Hepatocyte (in vitro differentiated cells): ENCODE data around the gene HIVEP1. TPM values are rescaled to one million over a fixed set of nuclear protein-coding genes. Genes with fewer than 3 reads are reported as not detected.

ENCODE experiments used
- DNase-seq: peaks from one replicate; pipeline ENCODE4 v3.0.0-alpha.2; 2016; ENCODE audit warnings: low spot score
- H2AFZ ChIP-seq: fragments of 200-600 bp; sonication (generic); 2 replicates; pipeline ENCODE4 v1.6.0; 2016; ENCODE audit warnings: antibody characterized with exemption, mild to moderate bottlenecking
- H3K27ac ChIP-seq: fragments of 200-600 bp; sonication (generic); 2 replicates; pipeline ENCODE4 v1.5.1; 2016; ENCODE audit warnings: mild to moderate bottlenecking
- H3K27me3 ChIP-seq: fragments of 200-600 bp; sonication (generic); 2 replicates; pipeline ENCODE4 v1.6.1; 2016
- H3K36me3 ChIP-seq: fragments of 200-600 bp; sonication (generic); replicated peaks from 2 replicates; pipeline ENCODE4 v1.5.1; 2016; ENCODE audit warnings: low read depth; ENCODE audit not compliant: insufficient read depth
- H3K4me1 ChIP-seq: fragments of 200-600 bp; sonication (generic); 2 replicates; pipeline ENCODE4 v1.5.1; 2016; ENCODE audit warnings: mild to moderate bottlenecking, moderate library complexity; ENCODE audit not compliant: insufficient read depth
- H3K4me2 ChIP-seq: fragments of 200-600 bp; sonication (generic); 2 replicates; pipeline ENCODE4 v1.6.0; 2016
- H3K4me3 ChIP-seq: fragments of 200-600 bp; sonication (generic); 2 replicates; pipeline ENCODE4 v1.5.1; 2016; ENCODE audit warnings: mild to moderate bottlenecking
- H3K79me2 ChIP-seq: fragments of 200-600 bp; sonication (generic); 2 replicates; pipeline ENCODE4 v1.6.0; 2017; ENCODE audit warnings: mild to moderate bottlenecking
- H3K9me2 ChIP-seq: fragments of 200-600 bp; sonication (generic); replicated peaks from 2 replicates; pipeline ENCODE4 v1.6.0; 2017; ENCODE audit warnings: mild to moderate bottlenecking; ENCODE audit not compliant: insufficient read depth
- H3K9me3 ChIP-seq: fragments of 200-600 bp; sonication (generic); 2 replicates; pipeline ENCODE4 v1.5.1; 2016; ENCODE audit warnings: low read depth, mild to moderate bottlenecking
- H4K20me1 ChIP-seq: fragments of 200-600 bp; sonication (generic); 2 replicates; pipeline ENCODE4 v1.6.0; 2016; ENCODE audit warnings: mild to moderate bottlenecking; ENCODE audit not compliant: insufficient read depth, poor library complexity, severe bottlenecking
- CTCF ChIP-seq: fragments of 200-600 bp; sonication (generic); IDR thresholded peaks from 2 replicates; pipeline ENCODE4 v1.5.1; 2016; ENCODE audit warnings: antibody characterized with exemption, mild to moderate bottlenecking; ENCODE audit not compliant: poor library complexity
- EZH2 ChIP-seq: fragments of 200-600 bp; sonication (generic); IDR thresholded peaks from 2 replicates; pipeline ENCODE4 v1.6.1; 2016; ENCODE audit warnings: antibody characterized with exemption, mild to moderate bottlenecking, borderline replicate concordance
- EZH2phosphoT487 ChIP-seq: fragments of 200-600 bp; sonication (generic); IDR thresholded peaks from one replicate; pipeline ENCODE4 v1.6.1; 2018; ENCODE audit warnings: antibody characterized with exemption, mild to moderate bottlenecking, low read depth, moderate library complexity; ENCODE audit not compliant: unreplicated experiment, severe bottlenecking
- WGBS: methylation state at CpG from one replicate; pipeline ENCODE4 v1.1.6; 2016; ENCODE audit warnings: low lambda C conversion rate; ENCODE audit errors: missing lambda C conversion rate; 5-methylcytosine and 5-hydroxymethylcytosine counted together
- polyA plus RNA-seq: library from polyadenylated mRNA; unstranded; fragments of >200 nt; fragmentation: Nextera tagmentation; extraction: Ambion mirVana; gene quantifications from 2 replicates; pipeline ENCODE4 v1.2.1, GENCODE V29; 2016
- total RNA-seq: library from RNA; depleted of rRNA; stranded (reverse); fragments of >200 nt; gene quantifications from 2 replicates; pipeline ENCODE4 v1.2.3, GENCODE V29; 2014

The HIVEP1 gene
- total and polyA plus RNA-seq, 2 experiments from 2014 or later, result 8.7 to 33.7 TPM

GRCh38 chr6:12092762-12093161 is 80.7 kb downstream of the HIVEP1 start:
- Histone ChIP-seq H3K4me3 (no peak overlapping the region), H3K4me2 (no peak overlapping the region), H3K9me3 (no peaks in the 10 kb centered on the region), H2AFZ (no peak overlapping the region), H3K4me1 (no peaks in the 10 kb centered on the region), H3K36me3 (no peaks in the 10 kb centered on the region), H3K79me2 (peaks cover 6% of the 10 kb centered on the region), H4K20me1 (no peaks in the 10 kb centered on the region), H3K27ac (no peak overlapping the region), H3K27me3 (no peaks in the 10 kb centered on the region), H3K9me2 (no peaks in the 10 kb centered on the region)
- no peak for DNase-seq
- WGBS, result 100% methylated on average over 5 of the region's 5 CpGs
- TF ChIP-seq EZH2, result no peak
- no peak for TF ChIP-seq CTCF
- no peak for TF ChIP-seq EZH2phosphoT487

- no peaks in the 10 kb centered on the region for H3K9me2 ChIP-seq
- no peak overlapping the region for H3K4me3 ChIP-seq
- no peak overlapping the region for H3K4me2 ChIP-seq
- H3K4me1 ChIP-seq, result no peaks in the 10 kb centered on the region
- no peaks in the 10 kb centered on the region for H3K27me3 ChIP-seq
- no peaks in the 10 kb centered on the region for H3K36me3 ChIP-seq
- no peaks in the 10 kb centered on the region for H3K9me3 ChIP-seq
- no peak overlapping the region for H2AFZ ChIP-seq
- WGBS, result 91% methylated on average over 1 of the region's 1 CpG
- no peaks in the 10 kb centered on the region for H3K79me2 ChIP-seq
- no peak overlapping the region for H3K27ac ChIP-seq
- no peaks in the 10 kb centered on the region for H4K20me1 ChIP-seq
- no peak for TF ChIP-seq EZH2phosphoT487
- TF ChIP-seq EZH2, result no peak
- TF ChIP-seq CTCF, result no peak
- no peak for DNase-seq
Observed at GRCh38 chr6:12094689-12095088, 82.6 kb downstream of the HIVEP1 start.

- Histone ChIP-seq H3K4me1 (no peaks in the 10 kb centered on the region), H3K9me3 (no peaks in the 10 kb centered on the region), H3K9me2 (no peaks in the 10 kb centered on the region), H2AFZ (no peak overlapping the region), H4K20me1 (no peaks in the 10 kb centered on the region), H3K4me2 (no peak overlapping the region), H3K79me2 (no peaks in the 10 kb centered on the region), H3K27ac (no peak overlapping the region), H3K27me3 (no peaks in the 10 kb centered on the region), H3K36me3 (no peaks in the 10 kb centered on the region), H3K4me3 (no peak overlapping the region)
- no peak for TF ChIP-seq EZH2phosphoT487
- no peak for TF ChIP-seq EZH2
- no peak for TF ChIP-seq CTCF
- no peak for DNase-seq
- WGBS, result 100% methylated on average over 3 of the region's 3 CpGs
Observed at GRCh38 chr6:12096342-12096741, 84.2 kb downstream of the HIVEP1 start.

GRCh38 chr6:12097791-12098190 is 85.7 kb downstream of the HIVEP1 start:
- no peak for DNase-seq
- H3K9me3 ChIP-seq, result no peaks in the 10 kb centered on the region
- H3K27me3 ChIP-seq, result no peaks in the 10 kb centered on the region
- no peaks in the 10 kb centered on the region for H3K79me2 ChIP-seq
- H3K4me3 ChIP-seq, result no peak overlapping the region
- no peaks in the 10 kb centered on the region for H3K9me2 ChIP-seq
- no peaks in the 10 kb centered on the region for H3K4me1 ChIP-seq
- H3K36me3 ChIP-seq, result no peaks in the 10 kb centered on the region
- no peak overlapping the region for H3K27ac ChIP-seq
- H4K20me1 ChIP-seq, result no peaks in the 10 kb centered on the region
- TF ChIP-seq CTCF, result no peak
- no peak for TF ChIP-seq EZH2
- TF ChIP-seq EZH2phosphoT487, result no peak
- no peak overlapping the region for H3K4me2 ChIP-seq
- H2AFZ ChIP-seq, result no peak overlapping the region
